GM12878 (cell line): ENCODE results near the gene LTC4S. TPM values are rescaled to one million over a fixed set of nuclear protein-coding genes. Genes with fewer than 3 reads are reported as not detected.

Experiments used
- ATAC-seq: fragments of 200-7000 bp; cut with Tn5 transposase; 3 replicates; pipeline ENCODE4 v1.9.1; 2020; ENCODE audit warnings: mild to moderate bottlenecking, moderate library complexity
- BruUV-seq: library from RNA; stranded (reverse); fragments of 400-500 nt; replicated peaks from 2 replicates; lab custom pipeline; 2021; lab: Mats Ljungman, UMichigan
- CTCF ChIA-PET: fragments of 300-600 bp; sonication (Branson Sonifier 250); formaldehyde crosslinking; extraction: SDS; loops from one replicate; lab custom pipeline; 2021; ENCODE audit warnings: inconsistent platforms; lab: Yijun Ruan, JAX
- POLR2A ChIA-PET: fragments of 350-600 bp; formaldehyde crosslinking; extraction: SDS; loops from one replicate; lab custom pipeline; 2021; ENCODE audit warnings: inconsistent platforms; lab: Charles Lee
- RAD21 ChIA-PET: fragments of 300-600 bp; sonication (Branson Sonifier 250); formaldehyde crosslinking; loops from one replicate; lab custom pipeline; 2023; ENCODE audit warnings: antibody characterized with exemption; ENCODE audit not compliant: unreplicated experiment; lab: Charles Lee
- SMC1A ChIA-PET: fragments of 300-600 bp; sonication (Branson Sonifier 250); formaldehyde crosslinking; loops from one replicate; lab custom pipeline; 2023; ENCODE audit not compliant: unreplicated experiment, uncharacterized antibody; lab: Charles Lee
- DNase-seq: peaks from one replicate; pipeline ENCODE4 v3.0.0-alpha.2; 2011; ENCODE audit warnings: low read depth, low spot score
- FAIRE-seq: peaks from 3 replicates; lab custom pipeline; 2011; peaks lifted over from hg19 to GRCh38; lab: Jason Lieb, UNC
- H2AFZ ChIP-seq: 2 replicates; pipeline ENCODE4 v1.6.0; 2011; ENCODE audit warnings: low read depth, low read length, control low read depth; ENCODE audit not compliant: control insufficient read depth
- H3K27ac ChIP-seq: 2 replicates; pipeline ENCODE4 v1.5.1; 2011; ENCODE audit warnings: control low read depth; ENCODE audit not compliant: control insufficient read depth, insufficient read depth
- H3K27me3 ChIP-seq, 2 experiments: replicated peaks in 1 of 2; 2 replicates each; pipeline versions ENCODE4 v1.6.0 to v1.6.1; 2011; ENCODE audit warnings: low read length in 1 of 2; ENCODE audit not compliant: control insufficient read depth in 2 of 2, insufficient read depth in 2 of 2
- H3K36me3 ChIP-seq, 2 experiments: 2 replicates each; pipeline ENCODE4 v1.5.1; 2011; ENCODE audit warnings: low read length in 1 of 2; ENCODE audit not compliant: control insufficient read depth in 2 of 2, insufficient read depth in 2 of 2
- H3K4me1 ChIP-seq: 2 replicates; pipeline ENCODE4 v1.6.1; 2011; ENCODE audit warnings: mild to moderate bottlenecking, low read length, moderate library complexity, mixed read lengths; ENCODE audit not compliant: control insufficient read depth, insufficient read depth
- H3K4me2 ChIP-seq: 2 replicates; pipeline ENCODE4 v1.6.0; 2011; ENCODE audit warnings: control low read depth; ENCODE audit not compliant: control insufficient read depth, insufficient read depth
- H3K4me3 ChIP-seq: fragments of 200-600 bp; sonication (generic); 2 replicates; pipeline ENCODE4 v1.5.1; 2016
- H3K79me2 ChIP-seq: 2 replicates; pipeline ENCODE4 v1.6.0; 2011; ENCODE audit warnings: low read length; ENCODE audit not compliant: control insufficient read depth, insufficient read depth
- H3K9ac ChIP-seq: 2 replicates; pipeline ENCODE4 v1.8.0; 2011; ENCODE audit warnings: low read length, control low read depth, mixed read lengths; ENCODE audit not compliant: control insufficient read depth, insufficient read depth
- H3K9me3 ChIP-seq: replicated peaks from 3 replicates; pipeline ENCODE4 v1.5.1; 2011; ENCODE audit warnings: mild to moderate bottlenecking, low read length; ENCODE audit not compliant: control insufficient read depth, insufficient read depth
- H4K20me1 ChIP-seq: 2 replicates; pipeline ENCODE4 v1.6.0; 2011; ENCODE audit not compliant: control insufficient read depth, insufficient read depth
- CEBPB ChIP-seq, 2 experiments: fragments of 150-350 bp in 1 of 2; IDR thresholded peaks; 2 replicates each; pipeline ENCODE4 v1.6.1; 2012 to 2014; ENCODE audit warnings: low read depth in 2 of 2, low read length in 2 of 2, borderline replicate concordance in 1 of 2, inconsistent platforms in 1 of 2
- ESRRA ChIP-seq: IDR thresholded peaks from 2 replicates; pipeline ENCODE4 v1.6.1; 2012; ENCODE audit warnings: mild to moderate bottlenecking, low read length, improper control_type of control experiment
- FOXK2 ChIP-seq: fragments of 450-650 bp; IDR thresholded peaks from 2 replicates; pipeline ENCODE4 v1.6.1; 2017; ENCODE audit warnings: mild to moderate bottlenecking, moderate library complexity
- HCFC1 ChIP-seq: fragments of 150-350 bp; IDR thresholded peaks from 2 replicates; pipeline ENCODE4 v1.6.1; 2014; ENCODE audit warnings: low read length
- HDGF ChIP-seq: fragments of 450-650 bp; IDR thresholded peaks from 2 replicates; pipeline ENCODE4 v1.6.1; 2016; ENCODE audit warnings: antibody characterized with exemption
- MXI1 ChIP-seq: fragments of 150-350 bp; IDR thresholded peaks from 2 replicates; pipeline ENCODE4 v1.6.1; 2011; ENCODE audit warnings: low read depth, mild to moderate bottlenecking, inconsistent platforms, low read length, improper control_type of control experiment
- TARDBP ChIP-seq: IDR thresholded peaks from 2 replicates; pipeline ENCODE4 v1.6.1; 2016; ENCODE audit warnings: borderline replicate concordance
- ZNF384 ChIP-seq: IDR thresholded peaks from 2 replicates; pipeline ENCODE4 v1.6.1; 2012; ENCODE audit warnings: low read depth, mild to moderate bottlenecking, low read length, improper control_type of control experiment, borderline replicate concordance
- ZZZ3 ChIP-seq: IDR thresholded peaks from 2 replicates; pipeline ENCODE4 v1.6.1; 2011; ENCODE audit warnings: low read depth; ENCODE audit not compliant: control insufficient read depth, insufficient read length
- WGBS: methylation state at CpG from one replicate; pipeline ENCODE4 v1.1.6; 2016; ENCODE audit warnings: low lambda C conversion rate; ENCODE audit not compliant: insufficient replicate concordance, insufficient coverage; ENCODE audit errors: missing lambda C conversion rate; 5-methylcytosine and 5-hydroxymethylcytosine counted together
- in situ Hi-C: fragments of 300-500 bp; cut with MboI; formaldehyde crosslinking; loops from 9 replicates; pipeline ENCODE4 v1.14.3; 2018; ENCODE audit warnings: mixed read lengths
- intact Hi-C: fragments of 100-400 bp; cut with micrococcal nuclease; formaldehyde crosslinking; loops from one replicate; pipeline ENCODE4 v1.14.2; 2022; ENCODE audit not compliant: unreplicated experiment
- polyA plus RNA-seq, 11 experiments: library from polyadenylated mRNA; depleted of rRNA in 4 of 11; unstranded in 6 of 11; stranded (reverse) in 5 of 11; fragments of >200 nt; fragmentation: Nextera tagmentation in 4 of 11; fragmentation: Illumina TruSeq in 1 of 11; extraction: Ambion mirVana in 4 of 11; extraction: Trizol in 1 of 11; gene quantifications; 1 replicate in 1 of 11; 2 replicates in 10 of 11; pipeline versions ENCODE4 v1.2.1 to v1.2.3, GENCODE V29; 2011 to 2016; ENCODE audit warnings: inconsistent platforms in 2 of 11, missing spikeins in 2 of 11, low read depth in 1 of 11
- total RNA-seq, 4 experiments: library from RNA; depleted of rRNA in 3 of 4; stranded (reverse); fragments of >200 nt in 3 of 4; fragmentation: Illumina TruSeq in 1 of 4; extraction: Trizol in 1 of 4; gene quantifications; 2 replicates each; pipeline versions ENCODE4 v1.2.1 to v1.2.3, GENCODE V29; 2013 to 2021
- TF ChIP-seq, protein P1 (sequence below): IDR thresholded peaks from 2 replicates; pipeline ENCODE4 v1.6.1; 2012; ENCODE audit warnings: low read depth, low read length, improper control_type of control experiment
- TF ChIP-seq, protein P2 (sequence below): IDR thresholded peaks from 2 replicates; pipeline ENCODE4 v1.6.1; 2012; ENCODE audit warnings: mild to moderate bottlenecking, low read depth, low read length
- TF ChIP-seq, protein P3 (sequence below): fragments of 450-650 bp; IDR thresholded peaks from 2 replicates; pipeline ENCODE4 v1.6.1; 2017; ENCODE audit warnings: mild to moderate bottlenecking

Gene LTC4S
- total and polyA plus RNA-seq, 10 of the 15 experiments (the other 5 are each of a cell fraction or from before 2014, with no cell fraction given) = 0.78 to 3.6 (median 1.8) TPM; not detected in 5

DNA sequence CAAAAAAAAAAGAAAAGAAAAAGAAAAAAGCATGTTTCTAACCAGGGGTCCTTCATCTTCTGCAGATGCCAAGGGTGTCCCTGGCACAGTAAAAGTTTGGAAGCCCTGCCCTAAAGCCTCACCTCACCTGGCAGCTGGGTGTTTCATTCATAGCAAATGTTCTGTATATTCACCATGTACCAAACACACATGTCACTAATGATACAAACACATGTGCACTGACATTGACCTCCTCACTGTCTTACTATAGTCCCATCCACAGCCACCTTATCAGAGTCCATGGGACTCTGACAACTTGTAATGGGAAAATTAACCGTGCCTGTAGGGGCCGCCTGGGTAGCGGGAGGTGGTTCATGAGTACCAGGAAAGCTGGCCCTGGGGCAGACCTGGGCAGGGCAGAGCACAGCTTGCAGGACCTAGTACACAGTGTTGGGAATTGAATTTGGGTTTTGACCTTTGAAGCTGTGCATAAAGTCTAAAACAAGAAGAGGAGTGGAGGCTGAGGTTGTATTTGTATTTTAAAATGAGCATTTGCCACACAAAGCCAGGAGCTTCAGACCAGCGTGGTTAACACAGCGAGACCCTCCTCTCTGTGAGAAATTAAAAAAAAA lies 19.3 kb downstream of the LTC4S start:
- Histone ChIP-seq H3K79me2 (no peaks in the 10 kb centered on the region), H3K4me1 (peaks cover 9% of the 10 kb centered on the region), H3K36me3 (no peaks in the 10 kb centered on the region; a peak in 1 of 4 replicates), H3K27ac (no peak overlapping the region), H3K4me2 (no peak overlapping the region), H3K9me3 (no peaks in the 10 kb centered on the region), H2AFZ (no peak overlapping the region), H4K20me1 (no peaks in the 10 kb centered on the region), H3K27me3 (no peaks in the 10 kb centered on the region), H3K4me3 (no peak overlapping the region), H3K9ac (no peak overlapping the region)
- in situ Hi-C loops = loop anchor here (10.0 to 25.0 kb wide), 2 partner anchors 999 to 1688 kb away; partner anchors contain the start of gene MGAT1
- BruUV-seq = no TSS peak
- RAD21 ChIA-PET = no interaction called here
- CTCF ChIA-PET = no interaction called here
- POLR2A ChIA-PET = interaction anchor here (0.7 kb wide), 1 partner anchor 53 kb away, joined by 3 read pairs; no protein-coding TSS in a partner anchor
- SMC1A ChIA-PET = no interaction called here
- FAIRE-seq = no peak
- TF ChIP-seq HDGF (no peak), HCFC1 (no peak), TARDBP (no peak), ESRRA (no peak), ZZZ3 (no peak), FOXK2 (no peak), MXI1 (no peak), ZNF384 (no peak), CEBPB (IDR thresholded peaks at IDR 0.05; ENCODE audit: borderline replicate concordance in 1 of 2, low read depth in 2 of 2, low read length in 2 of 2) (no peak)
- TF ChIP-seq, protein P1, sequence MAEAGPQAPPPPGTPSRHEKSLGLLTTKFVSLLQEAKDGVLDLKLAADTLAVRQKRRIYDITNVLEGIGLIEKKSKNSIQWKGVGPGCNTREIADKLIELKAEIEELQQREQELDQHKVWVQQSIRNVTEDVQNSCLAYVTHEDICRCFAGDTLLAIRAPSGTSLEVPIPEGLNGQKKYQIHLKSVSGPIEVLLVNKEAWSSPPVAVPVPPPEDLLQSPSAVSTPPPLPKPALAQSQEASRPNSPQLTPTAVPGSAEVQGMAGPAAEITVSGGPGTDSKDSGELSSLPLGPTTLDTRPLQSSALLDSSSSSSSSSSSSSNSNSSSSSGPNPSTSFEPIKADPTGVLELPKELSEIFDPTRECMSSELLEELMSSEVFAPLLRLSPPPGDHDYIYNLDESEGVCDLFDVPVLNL = no peak
- TF ChIP-seq, protein P2, sequence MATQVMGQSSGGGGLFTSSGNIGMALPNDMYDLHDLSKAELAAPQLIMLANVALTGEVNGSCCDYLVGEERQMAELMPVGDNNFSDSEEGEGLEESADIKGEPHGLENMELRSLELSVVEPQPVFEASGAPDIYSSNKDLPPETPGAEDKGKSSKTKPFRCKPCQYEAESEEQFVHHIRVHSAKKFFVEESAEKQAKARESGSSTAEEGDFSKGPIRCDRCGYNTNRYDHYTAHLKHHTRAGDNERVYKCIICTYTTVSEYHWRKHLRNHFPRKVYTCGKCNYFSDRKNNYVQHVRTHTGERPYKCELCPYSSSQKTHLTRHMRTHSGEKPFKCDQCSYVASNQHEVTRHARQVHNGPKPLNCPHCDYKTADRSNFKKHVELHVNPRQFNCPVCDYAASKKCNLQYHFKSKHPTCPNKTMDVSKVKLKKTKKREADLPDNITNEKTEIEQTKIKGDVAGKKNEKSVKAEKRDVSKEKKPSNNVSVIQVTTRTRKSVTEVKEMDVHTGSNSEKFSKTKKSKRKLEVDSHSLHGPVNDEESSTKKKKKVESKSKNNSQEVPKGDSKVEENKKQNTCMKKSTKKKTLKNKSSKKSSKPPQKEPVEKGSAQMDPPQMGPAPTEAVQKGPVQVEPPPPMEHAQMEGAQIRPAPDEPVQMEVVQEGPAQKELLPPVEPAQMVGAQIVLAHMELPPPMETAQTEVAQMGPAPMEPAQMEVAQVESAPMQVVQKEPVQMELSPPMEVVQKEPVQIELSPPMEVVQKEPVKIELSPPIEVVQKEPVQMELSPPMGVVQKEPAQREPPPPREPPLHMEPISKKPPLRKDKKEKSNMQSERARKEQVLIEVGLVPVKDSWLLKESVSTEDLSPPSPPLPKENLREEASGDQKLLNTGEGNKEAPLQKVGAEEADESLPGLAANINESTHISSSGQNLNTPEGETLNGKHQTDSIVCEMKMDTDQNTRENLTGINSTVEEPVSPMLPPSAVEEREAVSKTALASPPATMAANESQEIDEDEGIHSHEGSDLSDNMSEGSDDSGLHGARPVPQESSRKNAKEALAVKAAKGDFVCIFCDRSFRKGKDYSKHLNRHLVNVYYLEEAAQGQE = no peak
- TF ChIP-seq, protein P3, sequence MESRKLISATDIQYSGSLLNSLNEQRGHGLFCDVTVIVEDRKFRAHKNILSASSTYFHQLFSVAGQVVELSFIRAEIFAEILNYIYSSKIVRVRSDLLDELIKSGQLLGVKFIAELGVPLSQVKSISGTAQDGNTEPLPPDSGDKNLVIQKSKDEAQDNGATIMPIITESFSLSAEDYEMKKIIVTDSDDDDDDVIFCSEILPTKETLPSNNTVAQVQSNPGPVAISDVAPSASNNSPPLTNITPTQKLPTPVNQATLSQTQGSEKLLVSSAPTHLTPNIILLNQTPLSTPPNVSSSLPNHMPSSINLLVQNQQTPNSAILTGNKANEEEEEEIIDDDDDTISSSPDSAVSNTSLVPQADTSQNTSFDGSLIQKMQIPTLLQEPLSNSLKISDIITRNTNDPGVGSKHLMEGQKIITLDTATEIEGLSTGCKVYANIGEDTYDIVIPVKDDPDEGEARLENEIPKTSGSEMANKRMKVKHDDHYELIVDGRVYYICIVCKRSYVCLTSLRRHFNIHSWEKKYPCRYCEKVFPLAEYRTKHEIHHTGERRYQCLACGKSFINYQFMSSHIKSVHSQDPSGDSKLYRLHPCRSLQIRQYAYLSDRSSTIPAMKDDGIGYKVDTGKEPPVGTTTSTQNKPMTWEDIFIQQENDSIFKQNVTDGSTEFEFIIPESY = no peak
- DNase-seq = no peak
- no peak for ATAC-seq
- intact Hi-C loops = no loop called here
- 98% methylated on average over 5 of the region's 5 CpGs for WGBS
